ENCODE data around the gene PPP1R15B. TPM values are rescaled to one million over a fixed set of nuclear protein-coding genes. Genes with fewer than 3 reads are reported as not detected.

The PPP1R15B gene
- total and polyA plus RNA-seq, 2 donors (not counting 1 experiment from before 2014, with no cell fraction given), result 65.7 to 137 TPM

- Histone ChIP-seq H3K9me3 (ENCODE audit: control extremely low read depth in 1 of 3, control insufficient read depth in 2 of 3, insufficient read depth in 1 of 3, low read length in 2 of 3) (no peaks in the 10 kb centered on the region), H2AFZ (ENCODE audit: insufficient read depth, low read depth, low read length, poor library complexity, severe bottlenecking) (no peak overlapping the region), H3K4me2 (replicated peaks; ENCODE audit: low read depth, low read length, poor library complexity, severe bottlenecking) (peak overlapping the region; percentile 81), H3K9ac (ENCODE audit: low read length) (peak overlapping the region; percentile 99), H3K27ac (ENCODE audit: low read length in 2 of 2) (peak overlapping the region; percentile 98 to 99), H3K79me2 (ENCODE audit: control insufficient read depth, insufficient read depth, low read length) (peaks cover 73% of the 10 kb centered on the region), H4K20me1 (ENCODE audit: control insufficient read depth, insufficient read depth, low read length, poor library complexity, severe bottlenecking) (peaks cover 56% of the 10 kb centered on the region), H3K36me3 (replicated peaks in 1 of 2; ENCODE audit: control extremely low read depth in 1 of 2, control insufficient read depth in 1 of 2, extremely low read depth in 1 of 2, insufficient read depth in 2 of 2, low read length in 1 of 2) (peaks cover 0 to 20% of the 10 kb centered on the region in 2 experiments), H3K4me1 (ENCODE audit: control insufficient read depth in 2 of 2, insufficient read depth in 2 of 2, low read length in 2 of 2) (peaks cover 13 to 31% of the 10 kb centered on the region in 2 donors), H3K4me3 (ENCODE audit: control extremely low read depth in 1 of 5, extremely low read depth in 1 of 5, insufficient read depth in 1 of 5, low read depth in 2 of 5, low read length in 4 of 5) (peak overlapping the region; percentile 80 to 100 (median 92)), H3K27me3 (replicated peaks in 1 of 4; ENCODE audit: control extremely low read depth in 1 of 4, control insufficient read depth in 3 of 4, insufficient read depth in 4 of 4, low read length in 3 of 4) (no peaks in the 10 kb centered on the region)
- ATAC-seq (ENCODE audit: low read depth) (peak; percentile 23), DNase-seq (no peak)
- POLR2A ChIA-PET, result interaction anchor here (0.6 to 1.7 kb wide), 3 partner anchors 96 to 134 kb away, joined by 3 to 6 read pairs (median 4); no protein-coding TSS in a partner anchor
- Mint-ChIP-seq H3K27ac (peak overlapping the region; percentile 99), H3K9me3 (ENCODE audit: insufficient read depth) (no peaks in the 10 kb centered on the region), H3K4me1 (peaks cover 34% of the 10 kb centered on the region), H3K4me3 (peak overlapping the region; percentile 99), H3K27me3 (no peaks in the 10 kb centered on the region)
- WGBS (ENCODE audit: insufficient coverage), result under 1% methylated on average over 37 of the region's 38 CpGs
- CTCF ChIA-PET, result interaction anchor here (1.1 to 4.7 kb wide), 3 partner anchors 13 to 20 kb away, joined by 3 to 46 read pairs (median 4); no protein-coding TSS in a partner anchor
- no peak for TF ChIP-seq EZH2 (IDR thresholded peaks at IDR 0.05; ENCODE audit: borderline replicate concordance, insufficient read depth, low read depth, low read length, poor library complexity, severe bottlenecking)
- no peak for TF ChIP-seq CTCF (IDR thresholded peaks at IDR 0.05)
- intact Hi-C loops (cut with micrococcal nuclease), result loop anchor here (2.0 to 5.0 kb wide), 3 partner anchors 106 to 1124 kb away; partner anchors contain the start of genes MDM4 and SNRPE
Observed at GRCh38 chr1:204410688-204411450, 748 bp downstream of the PPP1R15B start.
